Stimulated activated naive B cell treated with anti-CD40 and anti-IgM and Interleukin-4, amounts not matched to agents 10 μg/mL and 1 μg/mL and 100 μg/mL, for 72 hours (primary cell): ENCODE data around the gene FMN1.

Experiments
- ATAC-seq, 2 donors: fragments of 150-1000 bp; cut with Tn5 transposase; replicated peaks; 2 replicates each; pipeline ENCODE4 v1.10.0; 2021; ENCODE audit warnings: moderate library complexity in 1 of 2
- DNase-seq: peaks from one replicate; pipeline ENCODE4 v3.0.0; 2021
- H3K27ac Mint-ChIP-seq: one replicate; pipeline ENCODE4 v1.8.0; 2022; ENCODE audit warnings: mild to moderate bottlenecking, mixed read lengths
- H3K27me3 Mint-ChIP-seq, 2 donors: one replicate each; pipeline ENCODE4 v1.8.0; 2022; ENCODE audit warnings: mixed read lengths in 2 of 2
- H3K36me3 Mint-ChIP-seq, 2 donors: one replicate each; pipeline ENCODE4 v1.8.0; 2022; ENCODE audit warnings: mixed read lengths in 2 of 2, mild to moderate bottlenecking in 1 of 2
- H3K4me1 Mint-ChIP-seq, 2 donors: one replicate each; pipeline ENCODE4 v1.8.0; 2022; ENCODE audit warnings: mixed read lengths in 2 of 2, mild to moderate bottlenecking in 1 of 2
- H3K4me3 Mint-ChIP-seq, 2 donors: one replicate each; pipeline ENCODE4 v1.8.0; 2022; ENCODE audit warnings: mild to moderate bottlenecking in 2 of 2, mixed read lengths in 2 of 2, moderate library complexity in 1 of 2
- H3K9me3 Mint-ChIP-seq, 2 donors: one replicate each; pipeline ENCODE4 v1.8.0; 2022; ENCODE audit warnings: mixed read lengths in 2 of 2, mild to moderate bottlenecking in 1 of 2

FMN1 gene

DNA sequence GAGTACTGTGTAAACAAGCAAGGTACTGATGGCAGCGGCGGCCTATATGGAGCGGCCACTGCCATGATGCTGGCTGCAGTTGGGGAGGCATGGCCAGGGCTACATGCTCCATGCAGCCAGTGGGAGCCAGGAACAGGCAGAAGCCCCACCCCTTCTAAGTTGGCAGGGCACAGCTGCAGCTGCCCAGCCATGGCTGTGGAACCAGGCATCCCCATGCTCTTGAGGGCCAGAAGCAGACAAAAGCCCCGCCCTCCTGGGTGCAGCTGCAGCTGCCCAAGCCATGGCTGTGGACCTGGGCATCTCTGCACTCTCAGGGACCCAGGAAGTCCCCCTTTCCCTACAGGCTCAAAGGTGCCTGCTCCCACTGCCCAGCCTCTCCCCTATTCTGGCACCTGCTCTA is 150.9 kb downstream of the FMN1 start:
- peaks cover 11 to 13% of the 10 kb centered on the region in 2 donors for H3K9me3 Mint-ChIP-seq
- H3K27me3 Mint-ChIP-seq = peaks cover 6 to 27% of the 10 kb centered on the region in 2 donors
- H3K27ac Mint-ChIP-seq = no peak overlapping the region
- H3K4me1 Mint-ChIP-seq = no peaks in the 10 kb centered on the region
- no peak overlapping the region for H3K4me3 Mint-ChIP-seq
- ATAC-seq (no peak), DNase-seq (no peak)
- peaks cover 0 to 2% of the 10 kb centered on the region in 2 donors for H3K36me3 Mint-ChIP-seq

DNA sequence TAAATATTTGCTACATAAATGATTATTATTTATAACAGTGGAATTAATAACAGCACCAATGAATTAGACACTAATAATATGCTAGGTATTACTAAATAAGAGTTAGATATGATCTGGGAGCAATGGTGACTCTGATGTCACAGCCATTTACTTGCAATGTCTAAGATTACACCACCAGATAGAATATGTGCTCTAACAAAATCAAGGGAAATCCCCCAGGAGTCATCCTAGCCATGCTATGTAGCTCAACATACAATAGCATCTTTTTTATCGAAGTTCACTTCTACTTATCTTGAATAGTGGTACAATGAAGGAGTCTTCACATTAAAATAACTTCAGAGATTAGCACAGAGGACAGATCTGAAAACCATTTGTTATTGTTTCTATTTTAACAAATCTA is 154.0 kb downstream of the FMN1 start:
- Mint-ChIP-seq H3K4me3 (no peak overlapping the region), H3K36me3 (no peaks in the 10 kb centered on the region), H3K27ac (no peak overlapping the region), H3K4me1 (no peaks in the 10 kb centered on the region), H3K9me3 (peaks cover 7 to 9% of the 10 kb centered on the region in 2 donors), H3K27me3 (peaks cover 6 to 29% of the 10 kb centered on the region in 2 donors)
- DNase-seq = no peak
- no peak for ATAC-seq

GRCh38 chr15:33034588-33034987 is 159.9 kb downstream of the FMN1 start:
- H3K4me3 Mint-ChIP-seq = no peak overlapping the region
- peaks cover under 1 to 13% of the 10 kb centered on the region in 2 donors for H3K27me3 Mint-ChIP-seq
- no peak for DNase-seq
- H3K27ac Mint-ChIP-seq = no peak overlapping the region
- no peaks in the 10 kb centered on the region for H3K9me3 Mint-ChIP-seq
- no peaks in the 10 kb centered on the region for H3K4me1 Mint-ChIP-seq
- no peaks in the 10 kb centered on the region for H3K36me3 Mint-ChIP-seq
- no peak for ATAC-seq

GRCh38 chr15:33032053-33032452 is 162.5 kb downstream of the FMN1 start:
- Mint-ChIP-seq H3K4me3 (no peak overlapping the region), H3K36me3 (no peaks in the 10 kb centered on the region), H3K27me3 (peaks cover 4 to 13% of the 10 kb centered on the region in 2 donors), H3K9me3 (no peaks in the 10 kb centered on the region), H3K4me1 (no peaks in the 10 kb centered on the region), H3K27ac (no peak overlapping the region)
- DNase-seq (no peak), ATAC-seq (no peak)

- DNase-seq (no peak), ATAC-seq (no peak)
- no peaks in the 10 kb centered on the region for H3K4me1 Mint-ChIP-seq
- peaks cover 4 to 13% of the 10 kb centered on the region in 2 donors for H3K27me3 Mint-ChIP-seq
- no peak overlapping the region for H3K4me3 Mint-ChIP-seq
- H3K9me3 Mint-ChIP-seq = no peaks in the 10 kb centered on the region
- H3K27ac Mint-ChIP-seq = no peak overlapping the region
- no peaks in the 10 kb centered on the region for H3K36me3 Mint-ChIP-seq
Observed at GRCh38 chr15:33031324-33031821, 163.1 kb downstream of the FMN1 start.

DNA sequence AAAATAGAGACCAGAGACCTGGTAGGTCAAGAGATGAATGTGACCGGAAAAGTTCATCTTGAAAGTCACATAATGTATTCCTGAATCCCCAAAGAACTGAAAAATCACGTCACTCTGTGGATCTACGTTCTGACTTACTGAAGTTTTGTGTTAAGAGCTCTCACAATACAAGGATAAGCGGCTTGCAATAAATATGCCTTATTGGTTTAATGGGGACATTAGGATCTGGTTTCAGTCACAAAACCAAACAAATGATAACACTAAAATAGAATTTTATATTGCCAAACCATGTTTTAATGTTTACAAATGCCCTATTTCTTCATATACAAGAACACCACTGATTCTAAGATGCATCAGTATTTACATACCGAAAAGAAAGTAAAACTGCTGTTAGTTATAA is 164.2 kb downstream of the FMN1 start:
- no peak overlapping the region for H3K27ac Mint-ChIP-seq
- peaks cover 4 to 9% of the 10 kb centered on the region in 2 donors for H3K27me3 Mint-ChIP-seq
- H3K36me3 Mint-ChIP-seq = no peaks in the 10 kb centered on the region
- H3K4me1 Mint-ChIP-seq = no peaks in the 10 kb centered on the region
- DNase-seq (no peak), ATAC-seq (no peak)
- H3K4me3 Mint-ChIP-seq = no peak overlapping the region
- no peaks in the 10 kb centered on the region for H3K9me3 Mint-ChIP-seq

GRCh38 chr15:33029109-33029652 is 165.3 kb downstream of the FMN1 start:
- DNase-seq = no peak
- no peak overlapping the region for H3K27ac Mint-ChIP-seq
- no peaks in the 10 kb centered on the region for H3K4me1 Mint-ChIP-seq

DNA sequence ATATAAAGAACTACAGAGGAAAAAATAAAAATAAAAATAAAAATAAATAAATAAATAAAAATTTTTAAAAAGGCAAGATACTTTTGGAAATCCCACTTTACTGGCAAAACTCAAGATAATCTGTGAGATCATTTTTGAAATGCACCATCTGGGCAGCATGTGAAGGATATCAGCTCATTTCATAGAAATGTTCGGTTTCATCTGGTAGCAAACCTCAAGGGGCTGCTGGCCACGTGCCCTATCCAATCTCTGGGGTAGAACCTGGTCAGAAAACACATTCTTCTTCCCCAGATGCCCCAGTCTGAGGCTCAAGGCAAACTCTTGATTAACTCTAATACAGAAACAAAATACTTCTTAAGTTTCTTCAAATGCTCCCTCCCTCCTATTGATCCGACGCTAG is 166.0 kb downstream of the FMN1 start:
- ATAC-seq (no peak), DNase-seq (no peak)
- H3K9me3 Mint-ChIP-seq = no peaks in the 10 kb centered on the region
- no peaks in the 10 kb centered on the region for H3K36me3 Mint-ChIP-seq
- no peak overlapping the region for H3K27ac Mint-ChIP-seq
- peaks cover 4% of the 10 kb centered on the region in 2 donors for H3K27me3 Mint-ChIP-seq
- H3K4me3 Mint-ChIP-seq = no peak overlapping the region
- no peaks in the 10 kb centered on the region for H3K4me1 Mint-ChIP-seq

More at GRCh38 chr15:33029109-33029652, 165.3 kb downstream of the FMN1 start:
- Mint-ChIP-seq H3K27me3 (peaks cover 4 to 8% of the 10 kb centered on the region in 2 donors), H3K4me3 (no peak overlapping the region), H3K36me3 (no peaks in the 10 kb centered on the region), H3K9me3 (no peaks in the 10 kb centered on the region)
- no peak for ATAC-seq

DNA sequence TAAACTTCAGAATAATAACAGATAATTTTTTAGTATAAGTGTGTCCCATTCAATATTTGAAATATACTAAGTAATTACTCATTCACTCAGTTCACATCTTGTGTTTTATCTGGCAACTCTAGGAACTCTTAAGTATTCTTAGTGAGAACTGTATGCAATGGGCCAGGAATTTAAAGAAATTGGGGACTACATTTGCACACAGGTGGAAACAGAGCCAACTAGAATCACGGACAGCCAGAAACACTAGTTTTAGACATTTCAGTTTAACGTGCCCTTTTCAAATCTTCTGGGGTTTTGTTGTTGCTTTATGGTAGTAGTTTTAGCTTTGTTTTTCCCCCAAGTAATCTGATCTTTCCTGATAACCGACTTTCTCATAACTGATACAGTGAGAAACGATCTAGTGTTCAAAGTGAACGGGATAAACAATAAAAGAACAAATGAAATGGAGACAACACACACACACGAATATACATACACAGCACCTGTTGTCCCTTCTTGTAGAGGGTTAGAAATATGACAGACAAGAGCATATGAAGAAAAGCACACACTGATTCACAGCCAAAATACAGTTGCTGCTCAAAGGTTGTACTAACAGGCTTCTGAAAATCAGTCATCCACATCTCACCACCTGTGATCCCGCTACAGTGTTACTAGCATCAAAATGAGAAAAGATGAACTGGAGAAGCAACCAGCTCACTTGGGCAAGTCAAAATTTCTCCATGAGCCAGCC is 167.0 kb downstream of the FMN1 start:
- DNase-seq = no peak
- Mint-ChIP-seq H3K4me1 (no peaks in the 10 kb centered on the region), H3K27ac (no peak overlapping the region), H3K4me3 (no peak overlapping the region), H3K27me3 (peaks cover 0 to 9% of the 10 kb centered on the region in 2 donors), H3K36me3 (no peaks in the 10 kb centered on the region), H3K9me3 (no peaks in the 10 kb centered on the region)
- ATAC-seq = no peak

GRCh38 chr15:33026614-33027013 is 167.9 kb downstream of the FMN1 start:
- H3K27ac Mint-ChIP-seq = no peak overlapping the region
- no peak overlapping the region for H3K4me3 Mint-ChIP-seq
- ATAC-seq (no peak), DNase-seq (no peak)
- no peaks in the 10 kb centered on the region for H3K4me1 Mint-ChIP-seq
- H3K36me3 Mint-ChIP-seq = no peaks in the 10 kb centered on the region
- H3K9me3 Mint-ChIP-seq = no peaks in the 10 kb centered on the region
- H3K27me3 Mint-ChIP-seq = peaks cover 0 to 10% of the 10 kb centered on the region in 2 donors

DNA sequence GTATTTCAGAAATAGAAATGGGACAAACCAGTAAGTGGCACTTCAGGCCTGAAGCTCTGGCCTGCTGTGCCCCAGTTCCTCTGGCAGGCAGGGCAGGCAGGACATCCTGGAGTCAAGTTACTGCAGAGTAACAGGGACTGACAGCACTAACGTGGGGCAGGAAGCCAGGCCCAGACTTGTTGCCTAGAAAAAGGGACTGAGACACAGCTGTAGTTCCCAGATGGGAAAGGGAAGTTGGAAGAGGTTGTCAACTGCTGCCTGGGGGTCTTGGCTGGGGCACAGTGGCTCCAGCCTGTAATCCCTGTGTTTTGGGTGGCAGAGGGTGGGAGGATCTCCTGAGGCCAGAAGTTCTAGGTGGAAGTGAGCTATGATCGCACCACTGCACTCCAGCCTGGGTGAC is 171.9 kb downstream of the FMN1 start:
- no peak for DNase-seq
- peaks cover 5 to 6% of the 10 kb centered on the region in 2 donors for H3K27me3 Mint-ChIP-seq
- H3K9me3 Mint-ChIP-seq = peaks cover 0 to 4% of the 10 kb centered on the region in 2 donors
- no peak overlapping the region for H3K4me3 Mint-ChIP-seq
- no peak for ATAC-seq
- H3K36me3 Mint-ChIP-seq = no peaks in the 10 kb centered on the region
- no peaks in the 10 kb centered on the region for H3K4me1 Mint-ChIP-seq
- H3K27ac Mint-ChIP-seq = no peak overlapping the region

- ATAC-seq = no peak
- DNase-seq = no peak
- Mint-ChIP-seq H3K4me1 (no peaks in the 10 kb centered on the region), H3K4me3 (no peak overlapping the region), H3K27me3 (peaks cover 5 to 6% of the 10 kb centered on the region in 2 donors), H3K36me3 (no peaks in the 10 kb centered on the region), H3K27ac (no peak overlapping the region), H3K9me3 (peaks cover 0 to 4% of the 10 kb centered on the region in 2 donors)
Observed at GRCh38 chr15:33021806-33022389, 172.6 kb downstream of the FMN1 start.

DNA sequence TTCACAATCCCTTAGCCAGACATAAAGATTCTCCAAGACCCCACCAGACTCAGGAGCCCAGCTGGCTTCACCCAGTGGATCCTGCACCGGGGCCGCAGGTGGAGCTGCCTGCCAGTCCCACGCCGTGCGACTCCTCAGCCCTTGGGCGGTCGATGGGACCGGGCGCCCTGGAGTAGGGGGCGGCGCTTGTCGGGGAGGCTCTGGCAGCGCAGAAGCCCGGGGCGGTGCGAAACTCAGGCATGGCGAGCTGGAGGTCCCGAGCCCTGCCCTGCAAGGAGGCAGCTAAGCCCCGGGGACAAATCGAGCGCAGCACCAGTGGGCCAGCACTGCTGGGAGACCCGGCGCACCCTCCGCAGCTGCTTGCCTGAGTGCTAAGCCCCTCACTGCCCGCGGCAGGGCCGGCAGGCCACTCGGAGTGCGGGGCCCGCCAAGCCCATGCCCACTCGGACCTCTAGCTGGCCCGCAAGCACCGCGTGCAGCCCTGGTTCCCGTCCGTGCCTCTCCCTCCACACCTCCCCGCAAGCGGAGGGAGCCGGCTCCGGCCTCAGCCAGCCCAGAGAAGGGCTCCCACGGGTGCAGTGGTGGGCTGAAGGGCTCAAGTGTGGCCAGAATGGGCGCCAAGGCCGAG is 175.0 kb downstream of the FMN1 start:
- Mint-ChIP-seq H3K27ac (no peak overlapping the region), H3K9me3 (peaks cover 0 to 4% of the 10 kb centered on the region in 2 donors), H3K36me3 (no peaks in the 10 kb centered on the region), H3K4me3 (no peak overlapping the region), H3K4me1 (no peaks in the 10 kb centered on the region), H3K27me3 (peaks cover 6 to 9% of the 10 kb centered on the region in 2 donors)
- ATAC-seq (no peak), DNase-seq (no peak)

DNA sequence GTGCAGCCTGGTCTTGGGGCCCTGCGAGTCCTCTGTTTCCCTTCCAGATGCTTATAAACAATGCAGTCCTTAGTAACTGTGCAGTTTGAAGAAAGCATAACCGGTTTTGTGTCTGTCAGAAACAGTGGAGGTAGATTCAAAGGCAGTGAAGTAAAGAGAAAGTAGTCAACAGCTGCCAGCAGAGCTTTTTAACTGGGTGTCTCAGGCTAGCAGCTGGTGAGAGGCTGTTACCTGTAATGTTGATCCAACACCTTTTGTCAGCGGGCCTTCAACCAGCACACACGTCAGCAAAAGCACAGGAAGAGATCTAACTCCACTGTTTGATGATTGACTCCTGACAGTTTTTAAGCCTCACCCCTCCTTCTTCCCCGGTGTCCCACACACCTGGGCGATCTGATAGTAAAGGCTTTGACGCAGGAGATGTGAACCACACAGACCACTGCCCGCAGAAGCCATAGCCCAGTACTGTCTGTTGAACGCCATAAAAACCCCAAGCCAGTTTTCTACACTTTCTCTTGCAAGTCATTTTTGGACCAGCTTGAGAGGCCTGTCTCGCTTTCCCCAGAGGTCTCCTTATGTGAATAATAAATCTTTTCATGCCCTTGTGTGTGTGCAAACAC is 178.0 kb downstream of the FMN1 start:
- Mint-ChIP-seq H3K9me3 (peaks cover 0 to 4% of the 10 kb centered on the region in 2 donors), H3K27ac (no peak overlapping the region), H3K4me1 (no peaks in the 10 kb centered on the region), H3K27me3 (peaks cover 10 to 16% of the 10 kb centered on the region in 2 donors), H3K36me3 (no peaks in the 10 kb centered on the region), H3K4me3 (no peak overlapping the region)
- DNase-seq (no peak), ATAC-seq (no peak)
